Right renal cortex interstitium (tissue), 3 donors: ENCODE measurements around the gene LIN9. TPM values are rescaled to one million over a fixed set of nuclear protein-coding genes. Genes with fewer than 3 reads are reported as not detected.
"Not testable (repeated sequence)": the region's sequence is repeated elsewhere in the genome, so short reads cannot be mapped to it uniquely, and the experiment has no call there.

ENCODE experiments used
- DNase-seq, 3 donors: peaks; one replicate each; pipeline ENCODE4 v3.0.0-alpha.2; 2013; ENCODE audit warnings: low read depth in 3 of 3, low spot score in 2 of 3
- polyA plus RNA-seq, 3 donors: library from polyadenylated mRNA; unstranded; fragments of 120-200 nt; gene quantifications; one replicate each; pipeline ENCODE4 v1.2.1, GENCODE V29; 2013; ENCODE audit not compliant: insufficient read length in 3 of 3

Gene LIN9
- polyA plus RNA-seq, 3 donors = 10.5 to 12.1 (median 11.7) TPM

- DNase-seq = no peak
Observed at GRCh38 chr1:226217273-226217672, 91.7 kb downstream of the LIN9 start.

GRCh38 chr1:226216056-226216455 lies 92.9 kb downstream of the LIN9 start:
- no peak for DNase-seq

DNA sequence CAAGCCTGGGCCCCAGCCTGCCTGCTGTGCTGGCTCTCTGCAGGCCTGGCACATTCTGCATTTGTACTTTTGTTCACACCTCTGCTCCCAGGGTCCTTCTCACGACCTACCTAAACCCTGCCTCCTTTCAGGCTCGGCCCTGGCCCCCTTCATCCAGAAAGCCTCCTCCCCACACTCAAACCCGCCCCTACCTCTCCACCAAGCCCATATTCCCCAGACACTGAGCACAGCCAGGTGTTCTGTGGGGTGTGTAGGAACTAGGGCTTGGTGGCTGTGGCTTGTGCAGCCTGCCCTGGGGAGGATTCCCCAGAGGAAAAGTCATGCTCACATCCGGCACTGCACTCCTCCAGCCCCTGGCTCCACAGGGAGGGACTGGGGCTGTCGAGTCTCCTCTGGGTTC lies 93.7 kb downstream of the LIN9 start:
- no peak for DNase-seq

- DNase-seq = no peak
Observed at GRCh38 chr1:226212545-226212944, 96.4 kb downstream of the LIN9 start.

DNA sequence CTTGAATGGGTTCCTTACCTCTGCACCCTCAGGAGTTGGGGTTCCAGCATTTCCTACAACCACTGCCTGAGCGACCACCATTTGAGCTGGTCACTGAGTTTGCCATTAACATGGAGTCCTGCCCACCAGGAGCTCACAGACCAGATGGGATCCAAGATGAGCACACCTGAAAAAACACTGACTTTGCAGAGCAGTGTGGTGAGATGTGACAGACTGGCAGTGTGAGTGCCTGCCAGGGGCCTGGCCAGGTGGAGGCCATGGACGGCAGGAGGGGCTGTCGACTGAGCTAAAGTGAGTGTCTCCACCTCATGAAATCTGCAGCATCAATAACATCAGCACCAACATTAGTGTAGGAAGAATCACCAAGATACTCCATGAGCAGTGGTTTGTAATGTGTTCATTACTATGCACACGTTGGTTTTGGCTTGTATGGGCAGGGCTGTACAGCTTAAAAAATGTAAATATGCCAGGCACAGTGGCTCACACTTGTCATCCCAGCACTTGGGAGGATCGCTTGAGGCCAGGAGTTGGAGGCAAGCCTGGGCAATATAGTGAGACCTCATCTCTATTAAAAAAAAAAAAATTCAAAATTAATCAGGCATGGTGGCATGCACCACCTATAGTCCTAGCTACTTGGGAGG lies 97.7 kb downstream of the LIN9 start:
- no peak for DNase-seq

DNA sequence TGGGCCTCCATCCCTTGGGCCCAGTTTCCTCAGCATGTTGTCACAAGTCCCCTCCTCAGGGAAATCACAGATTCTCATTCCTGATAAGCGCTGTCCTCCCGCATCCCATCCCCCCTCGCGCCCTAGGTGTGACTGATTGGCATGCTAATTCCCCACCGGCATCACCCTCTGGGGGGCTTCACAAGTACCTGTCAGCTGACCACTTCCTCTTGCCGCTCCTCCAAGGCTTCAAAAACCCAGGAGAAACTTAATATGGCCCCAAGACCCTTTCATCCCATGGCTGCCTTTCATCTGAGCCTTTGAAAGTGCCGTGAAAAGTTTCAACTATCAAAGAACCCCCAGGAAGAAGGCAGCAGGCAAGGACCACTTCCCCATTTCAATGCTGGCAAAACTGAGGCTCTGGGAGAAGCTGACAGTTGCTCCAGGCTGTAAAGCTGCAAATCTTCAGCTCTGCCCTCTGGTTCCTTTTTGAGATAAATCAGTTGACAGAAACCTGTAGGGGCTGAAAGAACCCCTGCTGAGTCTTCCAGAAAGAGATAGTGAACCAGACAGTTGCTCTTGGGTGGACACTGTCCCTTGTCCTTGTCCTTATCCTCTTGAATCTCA lies 98.3 kb downstream of the LIN9 start:
- no peak for DNase-seq

DNA sequence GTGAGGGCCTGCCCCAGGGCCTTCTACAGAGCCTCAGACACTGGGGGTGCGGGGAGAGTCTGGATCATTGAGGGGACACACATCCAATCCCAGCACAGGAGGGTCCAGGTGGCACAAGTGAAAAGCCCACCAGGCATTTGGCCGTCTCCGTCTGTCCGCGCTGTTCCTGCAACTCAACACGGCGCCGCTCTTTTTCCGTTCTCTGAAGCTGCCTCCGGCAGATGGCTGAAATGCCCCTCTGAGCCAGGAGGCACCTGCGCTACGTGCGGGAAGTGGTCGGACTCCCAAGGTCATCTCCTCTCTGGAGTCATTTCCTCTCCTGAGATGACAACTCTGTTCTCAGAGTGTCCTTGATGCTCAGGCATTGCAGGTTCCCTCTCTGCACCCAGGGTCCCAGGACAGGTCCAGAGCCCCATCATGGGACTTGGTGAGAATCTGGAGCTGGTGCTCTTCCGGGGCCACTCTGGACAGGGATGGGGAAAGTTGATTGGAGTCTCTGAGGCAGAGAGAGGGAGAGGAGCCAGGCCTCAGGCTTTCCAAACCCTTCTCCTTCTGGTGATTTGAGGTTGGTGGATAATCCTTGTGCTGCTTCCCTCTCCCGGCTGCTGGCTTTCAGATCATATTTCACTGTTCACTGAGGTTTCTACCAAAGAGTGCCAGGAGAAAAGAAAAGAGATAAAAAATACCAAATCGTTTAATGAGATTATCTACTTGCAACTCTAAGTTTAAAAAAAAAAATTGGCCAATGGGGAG lies 99.5 kb downstream of the LIN9 start:
- no peak for DNase-seq

GRCh38 chr1:226207048-226207447 lies 101.9 kb downstream of the LIN9 start:
- DNase-seq = no peak

GRCh38 chr1:226204198-226204597 lies 104.8 kb downstream of the LIN9 start:
- no peak for DNase-seq

GRCh38 chr1:226203655-226204054 lies 105.3 kb downstream of the LIN9 start:
- DNase-seq = no peak

- DNase-seq = no peak
Observed at GRCh38 chr1:226203240-226203639, 105.7 kb downstream of the LIN9 start.

- DNase-seq = not testable (repeated sequence)
Observed at GRCh38 chr1:226202666-226203065, 106.3 kb downstream of the LIN9 start.

GRCh38 chr1:226202246-226202645 lies 106.7 kb downstream of the LIN9 start:
- DNase-seq = no peak

- no peak for DNase-seq
Observed at GRCh38 chr1:226201029-226201593, 107.9 kb downstream of the LIN9 start.

GRCh38 chr1:226199971-226200370 lies 109.0 kb downstream of the LIN9 start:
- DNase-seq = no peak

DNA sequence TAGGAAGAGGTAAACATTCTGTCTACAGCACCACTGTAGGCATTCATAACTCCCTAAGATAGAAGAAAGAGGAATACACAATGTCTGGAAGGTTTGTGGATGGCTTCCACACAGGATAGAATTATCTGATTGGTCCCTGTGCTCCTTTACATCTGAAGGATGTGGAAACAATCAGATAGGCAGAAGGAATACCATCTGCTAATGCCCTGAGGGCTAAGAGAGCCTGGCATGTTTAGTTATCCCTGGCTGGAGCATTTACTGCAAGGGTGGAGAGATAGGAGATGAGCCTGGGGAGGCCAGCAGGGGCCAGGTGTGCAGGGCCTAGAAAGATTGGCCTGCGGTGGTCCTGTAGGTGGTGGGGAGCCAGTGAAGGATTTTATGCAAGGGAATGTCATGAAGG lies 113.8 kb downstream of the LIN9 start:
- no peak for DNase-seq

- DNase-seq = no peak
Observed at GRCh38 chr1:226187380-226187779, 121.6 kb downstream of the LIN9 start.

DNA sequence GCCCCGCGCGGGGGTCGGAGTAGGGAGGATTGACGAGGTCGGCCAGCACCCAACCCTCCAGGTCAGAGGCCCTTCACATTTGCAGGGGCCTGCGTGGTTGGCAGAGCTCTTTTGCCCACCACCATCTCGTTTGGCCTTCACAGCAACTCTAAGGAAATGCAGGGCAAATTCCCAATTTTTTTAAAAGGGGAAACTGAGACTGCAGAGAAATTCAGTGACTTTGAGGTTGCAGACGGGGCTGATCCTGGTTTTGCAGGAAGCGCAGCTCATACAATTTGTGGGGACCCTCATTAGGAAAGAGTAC lies 122.0 kb downstream of the LIN9 start:
- DNase-seq = no peak

GRCh38 chr1:226186124-226187018 lies 122.6 kb downstream of the LIN9 start, which contains the start of gene ACBD3:
Gene ACBD3, minus strand, starts transcription at chr1:226186741. Its CDS starts 66 bp downstream, at chr1:226186675.
- DNase-seq = peak; percentile 81 to 88 (median 87)

- no peak for DNase-seq
Observed at GRCh38 chr1:226185141-226186036, 123.6 kb downstream of the LIN9 start.
